HG02870 (cell line): ENCODE results near the gene RINT1.
A peak's percentile ranks its signal among the peaks of the same experiment; 100 is the strongest.

ENCODE experiments used
- ATAC-seq: cut with Tn5 transposase; IDR thresholded peaks from one replicate; pipeline ENCODE4 v1.9.1; 2021; ENCODE audit warnings: mild to moderate bottlenecking, moderate library complexity; ENCODE audit not compliant: unreplicated experiment

Gene RINT1

GRCh38 chr7:105530546-105530945, 1.5 kb upstream of the RINT1 start:
- ATAC-seq: no peak

- no peak for ATAC-seq
Observed at GRCh38 chr7:105532709-105533460, 884 bp downstream of the RINT1 start.

- no peak for ATAC-seq
Observed at GRCh38 chr7:105538339-105538738, 6.3 kb downstream of the RINT1 start.

- no peak for ATAC-seq
Observed at GRCh38 chr7:105559926-105560325, 27.9 kb downstream of the RINT1 start.

GRCh38 chr7:105565190-105565589, 33.2 kb downstream of the RINT1 start:
- ATAC-seq: no peak

- no peak for ATAC-seq
Observed at GRCh38 chr7:105567024-105567423, 35.0 kb downstream of the RINT1 start.

GRCh38 chr7:105567821-105568220, 35.8 kb downstream of the RINT1 start:
- ATAC-seq: no peak

- ATAC-seq: no peak
Observed at GRCh38 chr7:105571891-105572290, 39.9 kb downstream of the RINT1 start.

- no peak for ATAC-seq
Observed at GRCh38 chr7:105577251-105577650, 45.2 kb downstream of the RINT1 start.

GRCh38 chr7:105578496-105578895, 46.5 kb downstream of the RINT1 start:
- ATAC-seq: no peak

- no peak for ATAC-seq
Observed at GRCh38 chr7:105580022-105580740, 48.2 kb downstream of the RINT1 start.

GRCh38 chr7:105581066-105581811, 49.2 kb downstream of the RINT1 start, which contains the start of gene EFCAB10:
TSS of gene EFCAB10 (minus strand) at chr7:105581493. CDS start at chr7:105581463, 30 bp downstream.
- peak; percentile 80 for ATAC-seq

- ATAC-seq: no peak
Observed at GRCh38 chr7:105583061-105583460, 51.1 kb downstream of the RINT1 start.

- ATAC-seq: no peak
Observed at GRCh38 chr7:105584165-105584564, 52.2 kb downstream of the RINT1 start.

GRCh38 chr7:105585850-105586500, 54.0 kb downstream of the RINT1 start:
- no peak for ATAC-seq

- no peak for ATAC-seq
Observed at GRCh38 chr7:105587909-105588635, 56.1 kb downstream of the RINT1 start.

GRCh38 chr7:105589356-105590077, 57.5 kb downstream of the RINT1 start:
- peak; percentile 80 for ATAC-seq

GRCh38 chr7:105590793-105591192, 58.8 kb downstream of the RINT1 start:
- ATAC-seq: no peak

- ATAC-seq: no peak
Observed at GRCh38 chr7:105591522-105591921, 59.5 kb downstream of the RINT1 start.

GRCh38 chr7:105594034-105594433, 62.0 kb downstream of the RINT1 start:
- ATAC-seq: no peak
